ENCODE data around the gene UTP4. TPM values are rescaled to one million over a fixed set of nuclear protein-coding genes. Genes with fewer than 3 reads are reported as not detected.

UTP4 gene
- total RNA-seq, 2 experiments from 2014 or later = 21.1 to 67.3 TPM

- POLR2A ChIA-PET = interaction anchor here (0.6 to 1.3 kb wide), 5 partner anchors 8 to 53 kb away, joined by 3 to 5 read pairs (median 3); no protein-coding TSS in a partner anchor
- CTCF ChIA-PET (ENCODE audit: unreplicated experiment) = no interaction called here
These were observed 24.7 kb downstream of the UTP4 start for GRCh38 chr16:69157196-69157595.

GRCh38 chr16:69160192-69160591, 27.7 kb downstream of the UTP4 start:
- POLR2A ChIA-PET = no interaction called here
- no TSS peak for BruUV-seq (replicated peaks)
- no peaks in the 10 kb centered on the region for H3K9me2 ChIP-seq (ENCODE audit: insufficient read depth, low read length)
- no peaks in the 10 kb centered on the region for H3K79me2 ChIP-seq (ENCODE audit: insufficient read depth, low read depth, low read length)
- H4K20me1 ChIP-seq (ENCODE audit: insufficient read depth, low read length) = no peaks in the 10 kb centered on the region
- H3K4me3 ChIP-seq (ENCODE audit: low read depth, low read length, poor library complexity, severe bottlenecking) = no peak overlapping the region
- intact Hi-C loops (cut with micrococcal nuclease; ENCODE audit: unreplicated experiment) = no loop called here
- no peaks in the 10 kb centered on the region for H3K9me3 ChIP-seq (ENCODE audit: low read length)
- CTCF ChIA-PET (ENCODE audit: unreplicated experiment) = no interaction called here
- no peak overlapping the region for H3K27ac ChIP-seq (ENCODE audit: low read depth, low read length, poor library complexity, severe bottlenecking)
- H2AFZ ChIP-seq (ENCODE audit: low read length) = no peak overlapping the region
- TF ChIP-seq EZH2phosphoT487 (IDR thresholded peaks at IDR 0.05; ENCODE audit: borderline replicate concordance, low read depth, low read length) = no peak
- no peak for TF ChIP-seq CTCF (conservative IDR thresholded peaks at IDR 0.05; ENCODE audit: low read length)
- H3K36me3 ChIP-seq (ENCODE audit: insufficient read depth, low read length) = peaks cover 92% of the 10 kb centered on the region
- H3K4me2 ChIP-seq (ENCODE audit: low read length) = no peak overlapping the region
- DNase-seq (ENCODE audit: low spot score) = no peak
- no peaks in the 10 kb centered on the region for H3K4me1 ChIP-seq (ENCODE audit: insufficient read depth, low read length, poor library complexity, severe bottlenecking)

More at GRCh38 chr16:69157196-69157595, 24.7 kb downstream of the UTP4 start:
- intact Hi-C loops (cut with micrococcal nuclease; ENCODE audit: unreplicated experiment) = no loop called here
- no TSS peak for BruUV-seq (replicated peaks)
- Histone ChIP-seq H3K4me2 (ENCODE audit: low read length) (no peak overlapping the region), H3K79me2 (ENCODE audit: insufficient read depth, low read depth, low read length) (no peaks in the 10 kb centered on the region), H3K27ac (ENCODE audit: low read depth, low read length, poor library complexity, severe bottlenecking) (no peak overlapping the region), H3K9me2 (ENCODE audit: insufficient read depth, low read length) (no peaks in the 10 kb centered on the region), H3K9me3 (ENCODE audit: low read length) (no peaks in the 10 kb centered on the region), H3K4me1 (ENCODE audit: insufficient read depth, low read length, poor library complexity, severe bottlenecking) (no peaks in the 10 kb centered on the region), H2AFZ (ENCODE audit: low read length) (no peak overlapping the region), H4K20me1 (ENCODE audit: insufficient read depth, low read length) (no peaks in the 10 kb centered on the region), H3K36me3 (ENCODE audit: insufficient read depth, low read length) (peaks cover 95% of the 10 kb centered on the region), H3K4me3 (ENCODE audit: low read depth, low read length, poor library complexity, severe bottlenecking) (no peak overlapping the region)
- DNase-seq (ENCODE audit: low spot score) = no peak
- no peak for TF ChIP-seq CTCF (conservative IDR thresholded peaks at IDR 0.05; ENCODE audit: low read length)
- no peak for TF ChIP-seq EZH2phosphoT487 (IDR thresholded peaks at IDR 0.05; ENCODE audit: borderline replicate concordance, low read depth, low read length)

GRCh38 chr16:69165584-69165983, 33.1 kb downstream of the UTP4 start:
- Histone ChIP-seq H4K20me1 (ENCODE audit: insufficient read depth, low read length) (no peaks in the 10 kb centered on the region), H3K4me2 (ENCODE audit: low read length) (no peak overlapping the region), H3K79me2 (ENCODE audit: insufficient read depth, low read depth, low read length) (no peaks in the 10 kb centered on the region), H3K4me3 (ENCODE audit: low read depth, low read length, poor library complexity, severe bottlenecking) (no peak overlapping the region), H3K9me2 (ENCODE audit: insufficient read depth, low read length) (no peaks in the 10 kb centered on the region), H3K9me3 (ENCODE audit: low read length) (no peaks in the 10 kb centered on the region), H3K36me3 (ENCODE audit: insufficient read depth, low read length) (peaks cover 92% of the 10 kb centered on the region), H3K27ac (ENCODE audit: low read depth, low read length, poor library complexity, severe bottlenecking) (no peak overlapping the region), H3K4me1 (ENCODE audit: insufficient read depth, low read length, poor library complexity, severe bottlenecking) (no peaks in the 10 kb centered on the region), H2AFZ (ENCODE audit: low read length) (no peak overlapping the region)
- no peak for DNase-seq (ENCODE audit: low spot score)
- intact Hi-C loops (cut with micrococcal nuclease; ENCODE audit: unreplicated experiment) = no loop called here
- TF ChIP-seq EZH2phosphoT487 (IDR thresholded peaks at IDR 0.05; ENCODE audit: borderline replicate concordance, low read depth, low read length) (no peak), CTCF (conservative IDR thresholded peaks at IDR 0.05; ENCODE audit: low read length) (no peak)
- BruUV-seq (replicated peaks) = no TSS peak
- ChIA-PET POLR2A (interaction anchor here (1.4 kb wide), 1 partner anchor 9 kb away, joined by 3 read pairs; no protein-coding TSS in a partner anchor), CTCF (ENCODE audit: unreplicated experiment) (no interaction called here)

All from OCI-LY7 (cell line).